A549 (cell line): Measurements from ENCODE around the gene MARCHF10. TPM values are rescaled to one million over a fixed set of nuclear protein-coding genes. Genes with fewer than 3 reads are reported as not detected.

Source experiments
- ATAC-seq, 2 experiments: fragments of 200-7000 bp in 1 of 2; fragments of >200 bp in 1 of 2; cut with Nextera tagmentation in 1 of 2; cut with Tn5 transposase in 1 of 2; 3 replicates each; pipeline versions ENCODE4 v1.8.0 to v1.9.1; 2018 to 2020; ENCODE audit warnings: mild to moderate bottlenecking in 1 of 2, moderate library complexity in 1 of 2
- CTCF ChIA-PET: fragments of 300-600 bp; sonication (Branson Sonifier 250); formaldehyde crosslinking; extraction: SDS; loops from one replicate; lab custom pipeline; 2021; ENCODE audit warnings: antibody characterized with exemption, inconsistent platforms; lab: Yijun Ruan, JAX
- POLR2A ChIA-PET: fragments of 350-600 bp; formaldehyde crosslinking; extraction: SDS; loops from one replicate; lab custom pipeline; 2021; ENCODE audit warnings: antibody characterized with exemption, inconsistent platforms; lab: Yijun Ruan, JAX
- DNase-seq, 2 experiments: peaks; one replicate each; pipeline versions ENCODE4 v3.0.0 to v3.0.0-alpha.2; 2011 to 2016; ENCODE audit warnings: low read depth in 1 of 2, low spot score in 1 of 2
- FAIRE-seq: peaks from 2 replicates; lab custom pipeline; 2011; peaks lifted over from hg19 to GRCh38; lab: Jason Lieb, UNC
- H3K27ac ChIP-seq, 2 experiments: fragments of >200 bp; sonication (Bioruptor Twin); formaldehyde crosslinking; 3 replicates each; pipeline ENCODE4 v1.5.1; 2016 to 2017
- H3K4me1 ChIP-seq: fragments of >200 bp; sonication (Bioruptor Twin); formaldehyde crosslinking; 3 replicates; pipeline ENCODE4 v1.6.1; 2016
- H3K4me2 ChIP-seq: fragments of >200 bp; sonication (Bioruptor Twin); formaldehyde crosslinking; 3 replicates; pipeline ENCODE4 v1.6.1; 2016
- H3K4me3 ChIP-seq: fragments of >200 bp; sonication (Bioruptor Twin); formaldehyde crosslinking; 3 replicates; pipeline ENCODE4 v1.5.1; 2016
- H3K9me3 ChIP-seq: fragments of >200 bp; sonication (Bioruptor Twin); formaldehyde crosslinking; 3 replicates; pipeline ENCODE4 v1.6.1; 2016
- CBX2 ChIP-seq: fragments of 200-600 bp; sonication (generic); IDR thresholded peaks from 2 replicates; pipeline ENCODE4 v1.6.1; 2016; ENCODE audit warnings: low read depth, mild to moderate bottlenecking, borderline replicate concordance
- CBX8 ChIP-seq: fragments of 200-600 bp; sonication (generic); IDR thresholded peaks from 2 replicates; pipeline ENCODE4 v1.6.1; 2016
- CHD4 ChIP-seq: fragments of 200-600 bp; sonication (generic); IDR thresholded peaks from 2 replicates; pipeline ENCODE4 v1.6.1; 2016; ENCODE audit warnings: antibody characterized with exemption, mild to moderate bottlenecking, borderline replicate concordance
- ESRRA ChIP-seq: fragments of 150-350 bp; IDR thresholded peaks from 2 replicates; pipeline ENCODE4 v1.6.1; 2014; ENCODE audit warnings: mild to moderate bottlenecking, low read length, borderline replicate concordance
- FOSB ChIP-seq: fragments of 250-450 bp; sonication (Bioruptor Pico); IDR thresholded peaks from 2 replicates; pipeline ENCODE4 v1.5.0; 2020; ENCODE audit warnings: mild to moderate bottlenecking, moderate library complexity
- FOXS1 ChIP-seq: fragments of 250-450 bp; sonication (Bioruptor Pico); IDR thresholded peaks from 2 replicates; pipeline ENCODE4 v1.5.0; 2020; ENCODE audit warnings: mild to moderate bottlenecking, moderate library complexity
- HDAC2 ChIP-seq: fragments of 200-600 bp; sonication (generic); IDR thresholded peaks from 2 replicates; pipeline ENCODE4 v1.6.1; 2016
- HOXA7 ChIP-seq: fragments of 250-450 bp; sonication (Bioruptor Pico); IDR thresholded peaks from 2 replicates; pipeline ENCODE4 v1.5.0; 2020; ENCODE audit warnings: mild to moderate bottlenecking, moderate library complexity
- HOXB5 ChIP-seq: fragments of 250-450 bp; sonication (Bioruptor Pico); IDR thresholded peaks from 2 replicates; pipeline ENCODE4 v1.5.0; 2020; ENCODE audit warnings: mild to moderate bottlenecking, moderate library complexity
- JUN ChIP-seq, 2 experiments: fragments of >200 bp; sonication (Bioruptor Twin); formaldehyde crosslinking; IDR thresholded peaks; 2 replicates in 1 of 2; 3 replicates in 1 of 2; pipeline ENCODE4 v1.6.1; 2016 to 2017
- KDM1A ChIP-seq: fragments of 200-600 bp; sonication (generic); IDR thresholded peaks from 2 replicates; pipeline ENCODE4 v1.6.1; 2016; ENCODE audit warnings: low read depth, mild to moderate bottlenecking
- KDM5A ChIP-seq: fragments of 200-600 bp; sonication (generic); IDR thresholded peaks from 2 replicates; pipeline ENCODE4 v1.6.1; 2016; ENCODE audit warnings: antibody characterized with exemption, mild to moderate bottlenecking
- NR3C1 ChIP-seq: fragments of >200 bp; sonication (Bioruptor Twin); formaldehyde crosslinking; IDR thresholded peaks from 3 replicates; pipeline ENCODE4 v1.6.1; 2017
- PHF8 ChIP-seq: fragments of 200-600 bp; sonication (generic); IDR thresholded peaks from 2 replicates; pipeline ENCODE4 v1.6.1; 2016; ENCODE audit warnings: low read depth, mild to moderate bottlenecking, antibody characterized with exemption, moderate library complexity, borderline replicate concordance
- POLR2AphosphoS2 ChIP-seq: conservative IDR thresholded peaks from 2 replicates; pipeline ENCODE4 v1.6.1; 2012; ENCODE audit warnings: low read length, improper control_type of control experiment, inconsistent platforms
- RAD21 ChIP-seq, 2 experiments: fragments of >200 bp in 1 of 2; sonication (Bioruptor Twin) in 1 of 2; formaldehyde crosslinking in 1 of 2; IDR thresholded peaks in 1 of 2; conservative IDR thresholded peaks in 1 of 2; 2 replicates in 1 of 2; 3 replicates in 1 of 2; pipeline ENCODE4 v1.6.1; 2012 to 2018; ENCODE audit warnings: inconsistent platforms in 1 of 2
- RFX5 ChIP-seq: fragments of 450-650 bp; IDR thresholded peaks from 2 replicates; pipeline ENCODE4 v1.7.1; 2014; ENCODE audit warnings: antibody characterized with exemption, mild to moderate bottlenecking, moderate library complexity
- RNF2 ChIP-seq: fragments of 200-600 bp; sonication (generic); IDR thresholded peaks from 2 replicates; pipeline ENCODE4 v1.6.1; 2016; ENCODE audit warnings: low read depth, mild to moderate bottlenecking, antibody characterized with exemption, moderate library complexity, borderline replicate concordance
- SMC3 ChIP-seq: fragments of >200 bp; sonication (Bioruptor Twin); formaldehyde crosslinking; IDR thresholded peaks from 3 replicates; pipeline ENCODE4 v1.6.1; 2018; ENCODE audit warnings: inconsistent platforms
- SREBF2 ChIP-seq: fragments of 450-650 bp; IDR thresholded peaks from 2 replicates; pipeline ENCODE4 v1.6.1; 2014; ENCODE audit warnings: mild to moderate bottlenecking, moderate library complexity
- TFCP2L1 ChIP-seq: fragments of 250-450 bp; sonication (Bioruptor Pico); IDR thresholded peaks from 2 replicates; pipeline ENCODE4 v1.5.0; 2021; ENCODE audit warnings: mild to moderate bottlenecking
- ZFP36 ChIP-seq: fragments of 450-650 bp; IDR thresholded peaks from 2 replicates; pipeline ENCODE4 v1.6.1; 2014; ENCODE audit warnings: borderline replicate concordance; ENCODE audit not compliant: partially characterized antibody
- ZSCAN20 ChIP-seq: fragments of 250-450 bp; sonication (Bioruptor Pico); IDR thresholded peaks from 2 replicates; pipeline ENCODE4 v1.8.0; 2022; ENCODE audit warnings: mild to moderate bottlenecking, moderate library complexity
- WGBS: methylation state at CpG from one replicate; pipeline ENCODE4 v1.1.6; 2017; ENCODE audit errors: missing lambda C conversion rate; 5-methylcytosine and 5-hydroxymethylcytosine counted together
- polyA plus RNA-seq, 4 experiments: library from polyadenylated mRNA; depleted of rRNA in 3 of 4; stranded (reverse); fragments of >200 nt; fragmentation: RNase III in 1 of 4; extraction: RNeasy Plus Mini Kit Qiagen cat#74134 plus additional on column Dnase treatment in 1 of 4; gene quantifications; 2 replicates in 3 of 4; 3 replicates in 1 of 4; pipeline ENCODE4 v1.2.3, GENCODE V29; 2011 to 2017
- TF ChIP-seq, protein P1 (sequence below): fragments of 150-350 bp; IDR thresholded peaks from 2 replicates; pipeline ENCODE4 v1.6.1; 2014; ENCODE audit warnings: low read depth, mild to moderate bottlenecking, low read length
- TF ChIP-seq, protein P2 (sequence below): fragments of >200 bp; sonication (Bioruptor Twin); formaldehyde crosslinking; IDR thresholded peaks from 3 replicates; pipeline ENCODE4 v1.5.1; 2016
- TF ChIP-seq, protein P3 (sequence below): IDR thresholded peaks from 2 replicates; pipeline ENCODE4 v1.6.1; 2012
- TF ChIP-seq, protein P4 (sequence below): fragments of >200 bp; sonication (Bioruptor Twin); formaldehyde crosslinking; IDR thresholded peaks from 3 replicates; pipeline ENCODE4 v1.6.1; 2016
- TF ChIP-seq, protein P5 (sequence below): fragments of >200 bp; sonication (Bioruptor Twin); formaldehyde crosslinking; IDR thresholded peaks from 2 replicates; pipeline ENCODE4 v1.6.1; 2016

MARCHF10 gene
- polyA plus RNA-seq, 2 of the 4 experiments (the other 2 are of a cell fraction) = 0.43 to 0.57 TPM

DNA sequence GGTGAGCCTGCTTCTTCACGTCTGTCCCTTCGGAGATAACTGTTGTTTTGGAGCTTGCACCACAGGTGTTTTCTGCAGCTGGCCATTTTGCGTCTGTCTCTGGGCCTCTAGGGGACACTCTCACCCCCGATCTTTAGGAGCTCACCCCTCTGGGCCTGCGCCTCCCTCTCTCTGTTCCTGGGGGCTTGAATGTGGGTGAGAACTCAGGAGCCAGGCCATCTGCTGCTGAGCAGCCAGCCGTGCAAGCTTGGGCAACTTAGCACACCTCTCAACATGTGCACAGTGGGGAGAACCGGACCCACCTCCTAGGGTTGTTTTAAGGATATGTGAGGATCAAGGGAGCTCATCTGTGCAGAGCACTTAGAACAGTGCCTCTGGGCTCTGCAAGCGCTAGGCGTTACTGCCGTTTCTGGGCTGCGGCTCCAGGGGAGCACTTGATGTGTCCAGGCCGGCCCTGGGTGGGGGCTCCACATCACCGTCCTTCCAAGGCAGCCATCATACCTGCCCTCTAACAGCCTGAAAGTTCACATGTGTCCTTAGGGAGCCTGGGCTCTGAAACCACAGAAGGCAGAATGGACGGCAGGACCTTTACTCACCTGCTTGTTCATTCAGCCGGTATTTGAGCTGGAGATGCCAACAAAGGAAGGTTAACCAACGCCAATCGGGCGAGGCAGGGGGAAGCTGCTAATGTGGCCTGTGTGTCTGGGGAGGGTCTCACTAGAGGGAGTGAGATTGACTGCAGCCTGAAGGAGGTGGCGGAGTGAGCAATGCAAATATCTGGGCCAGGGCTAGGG lies 114.3 kb downstream of the MARCHF10 start (continued):
- TF ChIP-seq KDM5A (no peak), ESRRA (no peak), RNF2 (no peak), RFX5 (no peak), SMC3 (no peak), HOXB5 (CRISPR knock-in tag) (no peak), NR3C1 (no peak), ZFP36 (no peak)
- TF ChIP-seq, protein P1, sequence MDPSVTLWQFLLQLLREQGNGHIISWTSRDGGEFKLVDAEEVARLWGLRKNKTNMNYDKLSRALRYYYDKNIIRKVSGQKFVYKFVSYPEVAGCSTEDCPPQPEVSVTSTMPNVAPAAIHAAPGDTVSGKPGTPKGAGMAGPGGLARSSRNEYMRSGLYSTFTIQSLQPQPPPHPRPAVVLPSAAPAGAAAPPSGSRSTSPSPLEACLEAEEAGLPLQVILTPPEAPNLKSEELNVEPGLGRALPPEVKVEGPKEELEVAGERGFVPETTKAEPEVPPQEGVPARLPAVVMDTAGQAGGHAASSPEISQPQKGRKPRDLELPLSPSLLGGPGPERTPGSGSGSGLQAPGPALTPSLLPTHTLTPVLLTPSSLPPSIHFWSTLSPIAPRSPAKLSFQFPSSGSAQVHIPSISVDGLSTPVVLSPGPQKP = no peak

DNA sequence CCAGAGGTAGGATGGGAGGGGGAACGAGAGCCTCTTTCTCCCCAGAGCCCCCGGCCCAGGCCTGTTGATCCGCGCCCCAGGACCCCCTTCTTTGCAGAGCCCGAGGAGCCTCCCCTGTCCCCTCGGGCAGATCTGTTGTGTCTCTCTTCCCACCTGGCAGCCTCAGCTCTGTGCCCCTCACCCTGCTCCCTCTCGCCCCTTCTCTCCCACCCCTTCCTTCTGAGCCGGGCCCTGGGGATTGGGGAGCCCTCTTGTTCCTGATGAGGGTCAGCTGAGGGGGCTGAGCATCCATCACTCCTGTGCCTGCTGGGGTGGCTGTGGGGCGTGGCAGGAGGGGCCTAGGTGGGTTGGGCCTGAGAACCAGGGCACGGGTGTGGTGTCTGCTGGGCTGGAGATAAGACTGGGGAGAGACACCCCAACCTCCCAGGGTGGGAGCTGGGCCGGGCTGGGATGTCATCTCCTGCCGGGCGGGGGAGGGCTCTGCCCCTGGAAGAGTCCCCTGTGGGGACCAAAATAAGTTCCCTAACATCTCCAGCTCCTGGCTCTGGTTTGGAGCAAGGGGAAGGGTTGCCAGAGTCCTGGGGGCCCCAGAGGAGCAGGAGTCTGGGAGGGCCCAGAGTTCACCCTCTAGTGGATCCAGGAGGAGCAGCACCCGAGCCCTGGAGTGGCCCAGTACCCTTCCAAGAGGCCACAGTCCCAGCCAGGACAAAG lies 115.2 kb downstream of the MARCHF10 start:
- WGBS = 80% methylated on average over 12 of the region's 14 CpGs
- DNase-seq = peak; percentile 51 to 58

More for the DNA sequence above, 115.2 kb downstream of the MARCHF10 start:
- ATAC-seq (peak; percentile 72 to 87; a peak in 5 of 6 replicates), FAIRE-seq (peak; percentile 59)
- Histone ChIP-seq H3K9me3 (no peaks in the 10 kb centered on the region), H3K4me1 (peaks cover 3% of the 10 kb centered on the region; the same call in 1 of the 3 replicates), H3K4me3 (no peak overlapping the region), H3K4me2 (no peak overlapping the region), H3K27ac (no peak overlapping the region)
- ChIA-PET POLR2A (no interaction called here), CTCF (interaction anchor here (0.6 to 11.7 kb wide), 23 partner anchors 9 to 714 kb away, joined by 3 to 178 read pairs (median 3); no protein-coding TSS in a partner anchor)
- TF ChIP-seq CBX2 (no peak), FOSB (CRISPR knock-in tag) (no peak), PHF8 (no peak), TFCP2L1 (CRISPR knock-in tag) (no peak), SMC3 (peak; percentile 54), RAD21 (conservative IDR thresholded peaks at IDR 0.05 in 1 of 2, IDR thresholded peaks at IDR 0.05 in 1 of 2) (peak in 1 of 2 experiments; percentile 39; a peak in 3 of 5 replicates), FOXS1 (CRISPR knock-in tag) (no peak), POLR2AphosphoS2 (no peak), HDAC2 (no peak), KDM1A (no peak), SREBF2 (no peak), JUN (IDR thresholded peaks at IDR 0.05) (no peak), HOXA7 (CRISPR knock-in tag) (no peak), ZFP36 (no peak), ZSCAN20 (CRISPR knock-in tag) (no peak), CBX8 (no peak), ESRRA (no peak), CHD4 (no peak)
- TF ChIP-seq, protein P1 = no peak
- TF ChIP-seq, protein P2, sequence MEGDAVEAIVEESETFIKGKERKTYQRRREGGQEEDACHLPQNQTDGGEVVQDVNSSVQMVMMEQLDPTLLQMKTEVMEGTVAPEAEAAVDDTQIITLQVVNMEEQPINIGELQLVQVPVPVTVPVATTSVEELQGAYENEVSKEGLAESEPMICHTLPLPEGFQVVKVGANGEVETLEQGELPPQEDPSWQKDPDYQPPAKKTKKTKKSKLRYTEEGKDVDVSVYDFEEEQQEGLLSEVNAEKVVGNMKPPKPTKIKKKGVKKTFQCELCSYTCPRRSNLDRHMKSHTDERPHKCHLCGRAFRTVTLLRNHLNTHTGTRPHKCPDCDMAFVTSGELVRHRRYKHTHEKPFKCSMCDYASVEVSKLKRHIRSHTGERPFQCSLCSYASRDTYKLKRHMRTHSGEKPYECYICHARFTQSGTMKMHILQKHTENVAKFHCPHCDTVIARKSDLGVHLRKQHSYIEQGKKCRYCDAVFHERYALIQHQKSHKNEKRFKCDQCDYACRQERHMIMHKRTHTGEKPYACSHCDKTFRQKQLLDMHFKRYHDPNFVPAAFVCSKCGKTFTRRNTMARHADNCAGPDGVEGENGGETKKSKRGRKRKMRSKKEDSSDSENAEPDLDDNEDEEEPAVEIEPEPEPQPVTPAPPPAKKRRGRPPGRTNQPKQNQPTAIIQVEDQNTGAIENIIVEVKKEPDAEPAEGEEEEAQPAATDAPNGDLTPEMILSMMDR = peak; percentile 47
- TF ChIP-seq, protein P3, sequence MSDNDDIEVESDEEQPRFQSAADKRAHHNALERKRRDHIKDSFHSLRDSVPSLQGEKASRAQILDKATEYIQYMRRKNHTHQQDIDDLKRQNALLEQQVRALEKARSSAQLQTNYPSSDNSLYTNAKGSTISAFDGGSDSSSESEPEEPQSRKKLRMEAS = no peak
- TF ChIP-seq, protein P4, sequence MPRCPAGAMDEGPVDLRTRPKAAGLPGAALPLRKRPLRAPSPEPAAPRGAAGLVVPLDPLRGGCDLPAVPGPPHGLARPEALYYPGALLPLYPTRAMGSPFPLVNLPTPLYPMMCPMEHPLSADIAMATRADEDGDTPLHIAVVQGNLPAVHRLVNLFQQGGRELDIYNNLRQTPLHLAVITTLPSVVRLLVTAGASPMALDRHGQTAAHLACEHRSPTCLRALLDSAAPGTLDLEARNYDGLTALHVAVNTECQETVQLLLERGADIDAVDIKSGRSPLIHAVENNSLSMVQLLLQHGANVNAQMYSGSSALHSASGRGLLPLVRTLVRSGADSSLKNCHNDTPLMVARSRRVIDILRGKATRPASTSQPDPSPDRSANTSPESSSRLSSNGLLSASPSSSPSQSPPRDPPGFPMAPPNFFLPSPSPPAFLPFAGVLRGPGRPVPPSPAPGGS = no peak
- TF ChIP-seq, protein P5, sequence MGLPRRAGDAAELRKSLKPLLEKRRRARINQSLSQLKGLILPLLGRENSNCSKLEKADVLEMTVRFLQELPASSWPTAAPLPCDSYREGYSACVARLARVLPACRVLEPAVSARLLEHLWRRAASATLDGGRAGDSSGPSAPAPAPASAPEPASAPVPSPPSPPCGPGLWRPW = no peak
